ENCODE measurements around the gene UBE2B.

UBE2B gene

GRCh38 chr5:134432677-134433359 lies 61.4 kb downstream of the UBE2B start:
- Histone ChIP-seq H3K23ac (ENCODE audit: low read length in 2 of 2) (no peak overlapping the region), H3K27me3 (ENCODE audit: control insufficient read depth in 1 of 2, insufficient read depth in 1 of 2, low read length in 2 of 2) (no peaks in the 10 kb centered on the region), H3K27ac (ENCODE audit: low read length, poor library complexity, severe bottlenecking) (no peak overlapping the region), H3K9me3 (ENCODE audit: control insufficient read depth, low read length) (no peaks in the 10 kb centered on the region), H3K79me1 (replicated peaks; ENCODE audit: low read length, poor library complexity, severe bottlenecking) (no peaks in the 10 kb centered on the region), H3K4me2 (ENCODE audit: low read length, poor library complexity, severe bottlenecking) (no peak overlapping the region), H2BK5ac (ENCODE audit: low read depth, low read length, poor library complexity, severe bottlenecking) (no peak overlapping the region), H3K4me1 (ENCODE audit: control insufficient read depth, insufficient read depth, low read depth, low read length) (peaks cover 28% of the 10 kb centered on the region), H4K8ac (ENCODE audit: low read length) (no peak overlapping the region), H2AFZ (ENCODE audit: low read depth, low read length) (no peak overlapping the region), H2AK5ac (ENCODE audit: low read length, severe bottlenecking) (peak overlapping the region; percentile 46), H2BK12ac (ENCODE audit: low read length in 2 of 2) (peak overlapping the region; percentile 12 to 49), H3K4ac (ENCODE audit: low read depth in 1 of 2, low read length in 2 of 2) (no peak overlapping the region), H3K9ac (ENCODE audit: low read length) (no peak overlapping the region), H3K14ac (ENCODE audit: low read length in 2 of 2) (no peak overlapping the region), H3K18ac (ENCODE audit: low read depth in 1 of 2, low read length in 2 of 2) (no peak overlapping the region), H2BK15ac (ENCODE audit: low read depth, poor library complexity, severe bottlenecking) (no peak overlapping the region), H3K36me3 (ENCODE audit: control insufficient read depth in 1 of 2, insufficient read depth in 2 of 2, low read depth in 1 of 2, low read length in 2 of 2) (no peaks in the 10 kb centered on the region), H4K91ac (ENCODE audit: low read length) (peak overlapping the region; percentile 34), H3K4me3 (ENCODE audit: insufficient read depth in 1 of 2, low read depth in 1 of 2, low read length in 2 of 2) (no peak overlapping the region), H2BK120ac (ENCODE audit: low read depth, low read length) (no peak overlapping the region)
- DNase-seq, result peak; percentile 76
- 53% methylated on average over 10 of the region's 14 CpGs for WGBS

GRCh38 chr5:134435560-134435959 lies 64.2 kb downstream of the UBE2B start:
- H2AK5ac ChIP-seq (ENCODE audit: low read length, severe bottlenecking), result no peak overlapping the region
- H3K4me3 ChIP-seq (ENCODE audit: insufficient read depth in 1 of 2, low read depth in 1 of 2, low read length in 2 of 2), result no peak overlapping the region
- H3K23ac ChIP-seq (ENCODE audit: low read length in 2 of 2), result no peak overlapping the region
- H4K8ac ChIP-seq (ENCODE audit: low read length), result no peak overlapping the region
- H2AFZ ChIP-seq (ENCODE audit: low read depth, low read length), result no peak overlapping the region
- no peak overlapping the region for H3K27ac ChIP-seq (ENCODE audit: low read length, poor library complexity, severe bottlenecking)
- peak; percentile 79 for DNase-seq
- no peaks in the 10 kb centered on the region for H3K27me3 ChIP-seq (ENCODE audit: control insufficient read depth in 1 of 2, insufficient read depth in 1 of 2, low read length in 2 of 2)
- H2BK120ac ChIP-seq (ENCODE audit: low read depth, low read length), result no peak overlapping the region
- H3K4me2 ChIP-seq (ENCODE audit: low read length, poor library complexity, severe bottlenecking), result no peak overlapping the region
- H4K91ac ChIP-seq (ENCODE audit: low read length), result no peak overlapping the region
- H2BK12ac ChIP-seq (ENCODE audit: low read length in 2 of 2), result no peak overlapping the region
- no peaks in the 10 kb centered on the region for H3K79me1 ChIP-seq (replicated peaks; ENCODE audit: low read length, poor library complexity, severe bottlenecking)
- no peak overlapping the region for H2BK15ac ChIP-seq (ENCODE audit: low read depth, poor library complexity, severe bottlenecking)
- H3K18ac ChIP-seq (ENCODE audit: low read depth in 1 of 2, low read length in 2 of 2), result peak overlapping the region in 1 of 2 experiments; percentile 32
- no peaks in the 10 kb centered on the region for H3K9me3 ChIP-seq (ENCODE audit: control insufficient read depth, low read length)
- H3K4me1 ChIP-seq (ENCODE audit: control insufficient read depth, insufficient read depth, low read depth, low read length), result peaks cover 39% of the 10 kb centered on the region
- H3K4ac ChIP-seq (ENCODE audit: low read depth in 1 of 2, low read length in 2 of 2), result no peak overlapping the region
- no peak overlapping the region for H3K14ac ChIP-seq (ENCODE audit: low read length in 2 of 2)
- H3K9ac ChIP-seq (ENCODE audit: low read length), result peak overlapping the region; percentile 57
- no peaks in the 10 kb centered on the region for H3K36me3 ChIP-seq (ENCODE audit: control insufficient read depth in 1 of 2, insufficient read depth in 2 of 2, low read depth in 1 of 2, low read length in 2 of 2)
- no peak overlapping the region for H2BK5ac ChIP-seq (ENCODE audit: low read depth, low read length, poor library complexity, severe bottlenecking)
- WGBS, result 72% methylated on average over 2 of the region's 2 CpGs

GRCh38 chr5:134436523-134437339 lies 65.4 kb downstream of the UBE2B start:
- Histone ChIP-seq H3K23ac (ENCODE audit: low read length in 2 of 2) (peak overlapping the region in 1 of 2 experiments; percentile 67), H2BK15ac (ENCODE audit: low read depth, poor library complexity, severe bottlenecking) (peak overlapping the region; percentile 88), H3K36me3 (ENCODE audit: control insufficient read depth in 1 of 2, insufficient read depth in 2 of 2, low read depth in 1 of 2, low read length in 2 of 2) (no peaks in the 10 kb centered on the region), H3K4ac (ENCODE audit: low read depth in 1 of 2, low read length in 2 of 2) (peak overlapping the region; percentile 71 to 81), H2BK12ac (ENCODE audit: low read length in 2 of 2) (peak overlapping the region in 1 of 2 experiments; percentile 89), H3K4me2 (ENCODE audit: low read length, poor library complexity, severe bottlenecking) (peak overlapping the region; percentile 14), H3K79me1 (replicated peaks; ENCODE audit: low read length, poor library complexity, severe bottlenecking) (no peaks in the 10 kb centered on the region), H3K9me3 (ENCODE audit: control insufficient read depth, low read length) (no peaks in the 10 kb centered on the region), H3K27me3 (ENCODE audit: control insufficient read depth in 1 of 2, insufficient read depth in 1 of 2, low read length in 2 of 2) (no peaks in the 10 kb centered on the region), H3K4me1 (ENCODE audit: control insufficient read depth, insufficient read depth, low read depth, low read length) (peaks cover 39% of the 10 kb centered on the region), H4K91ac (ENCODE audit: low read length) (peak overlapping the region; percentile 0), H2BK120ac (ENCODE audit: low read depth, low read length) (no peak overlapping the region), H4K8ac (ENCODE audit: low read length) (peak overlapping the region; percentile 62), H2BK5ac (ENCODE audit: low read depth, low read length, poor library complexity, severe bottlenecking) (no peak overlapping the region), H3K9ac (ENCODE audit: low read length) (peak overlapping the region; percentile 64), H3K27ac (ENCODE audit: low read length, poor library complexity, severe bottlenecking) (peak overlapping the region; percentile 65), H3K14ac (ENCODE audit: low read length in 2 of 2) (no peak overlapping the region), H2AK5ac (ENCODE audit: low read length, severe bottlenecking) (no peak overlapping the region), H2AFZ (ENCODE audit: low read depth, low read length) (peak overlapping the region; percentile 73), H3K4me3 (ENCODE audit: insufficient read depth in 1 of 2, low read depth in 1 of 2, low read length in 2 of 2) (peak overlapping the region in 1 of 2 experiments; percentile 1), H3K18ac (ENCODE audit: low read depth in 1 of 2, low read length in 2 of 2) (peak overlapping the region; percentile 81 to 90)
- DNase-seq, result peak; percentile 98
- WGBS, result 9% methylated on average over 20 of the region's 20 CpGs

GRCh38 chr5:134437340-134437846 lies 66.0 kb downstream of the UBE2B start:
- peak overlapping the region; percentile 25 to 90 for H3K18ac ChIP-seq (ENCODE audit: low read depth in 1 of 2, low read length in 2 of 2)
- DNase-seq, result no peak
- no peak overlapping the region for H3K4me2 ChIP-seq (ENCODE audit: low read length, poor library complexity, severe bottlenecking)
- 97% methylated on average over 4 of the region's 4 CpGs for WGBS
- no peak overlapping the region for H2BK5ac ChIP-seq (ENCODE audit: low read depth, low read length, poor library complexity, severe bottlenecking)
- H3K9ac ChIP-seq (ENCODE audit: low read length), result peak overlapping the region; percentile 64
- H3K4me3 ChIP-seq (ENCODE audit: insufficient read depth in 1 of 2, low read depth in 1 of 2, low read length in 2 of 2), result peak overlapping the region in 1 of 2 experiments; percentile 1
- H3K23ac ChIP-seq (ENCODE audit: low read length in 2 of 2), result no peak overlapping the region
- H3K79me1 ChIP-seq (replicated peaks; ENCODE audit: low read length, poor library complexity, severe bottlenecking), result no peaks in the 10 kb centered on the region
- H2BK15ac ChIP-seq (ENCODE audit: low read depth, poor library complexity, severe bottlenecking), result peak overlapping the region; percentile 84
- no peaks in the 10 kb centered on the region for H3K36me3 ChIP-seq (ENCODE audit: control insufficient read depth in 1 of 2, insufficient read depth in 2 of 2, low read depth in 1 of 2, low read length in 2 of 2)
- peaks cover 39% of the 10 kb centered on the region for H3K4me1 ChIP-seq (ENCODE audit: control insufficient read depth, insufficient read depth, low read depth, low read length)
- peak overlapping the region in 1 of 2 experiments; percentile 49 for H3K14ac ChIP-seq (ENCODE audit: low read length in 2 of 2)
- peak overlapping the region; percentile 54 for H2AK5ac ChIP-seq (ENCODE audit: low read length, severe bottlenecking)
- H3K9me3 ChIP-seq (ENCODE audit: control insufficient read depth, low read length), result no peaks in the 10 kb centered on the region
- peak overlapping the region; percentile 71 to 81 for H3K4ac ChIP-seq (ENCODE audit: low read depth in 1 of 2, low read length in 2 of 2)
- peak overlapping the region; percentile 89 to 90 for H2BK12ac ChIP-seq (ENCODE audit: low read length in 2 of 2)
- peak overlapping the region; percentile 35 for H4K91ac ChIP-seq (ENCODE audit: low read length)
- no peaks in the 10 kb centered on the region for H3K27me3 ChIP-seq (ENCODE audit: control insufficient read depth in 1 of 2, insufficient read depth in 1 of 2, low read length in 2 of 2)
- H2BK120ac ChIP-seq (ENCODE audit: low read depth, low read length), result peak overlapping the region; percentile 62
- no peak overlapping the region for H2AFZ ChIP-seq (ENCODE audit: low read depth, low read length)
- peak overlapping the region; percentile 20 for H4K8ac ChIP-seq (ENCODE audit: low read length)
- H3K27ac ChIP-seq (ENCODE audit: low read length, poor library complexity, severe bottlenecking), result peak overlapping the region; percentile 15

All from mesenchymal stem cell (in vitro differentiated cells and primary cell).